GM12878 (cell line): ENCODE data around the gene BEGAIN. TPM values are rescaled to one million over a fixed set of nuclear protein-coding genes. Genes with fewer than 3 reads are reported as not detected.

Experiments used
- ATAC-seq: fragments of 200-7000 bp; cut with Tn5 transposase; 3 replicates; pipeline ENCODE4 v1.9.1; 2020; ENCODE audit warnings: mild to moderate bottlenecking, moderate library complexity
- BruUV-seq: library from RNA; stranded (reverse); fragments of 400-500 nt; replicated peaks from 2 replicates; lab custom pipeline; 2021; lab: Mats Ljungman, UMichigan
- CTCF ChIA-PET: fragments of 300-600 bp; sonication (Branson Sonifier 250); formaldehyde crosslinking; extraction: SDS; loops from one replicate; lab custom pipeline; 2021; ENCODE audit warnings: inconsistent platforms; lab: Yijun Ruan, JAX
- POLR2A ChIA-PET: fragments of 350-600 bp; formaldehyde crosslinking; extraction: SDS; loops from one replicate; lab custom pipeline; 2021; ENCODE audit warnings: inconsistent platforms; lab: Charles Lee
- RAD21 ChIA-PET: fragments of 300-600 bp; sonication (Branson Sonifier 250); formaldehyde crosslinking; loops from one replicate; lab custom pipeline; 2023; ENCODE audit warnings: antibody characterized with exemption; ENCODE audit not compliant: unreplicated experiment; lab: Charles Lee
- SMC1A ChIA-PET: fragments of 300-600 bp; sonication (Branson Sonifier 250); formaldehyde crosslinking; loops from one replicate; lab custom pipeline; 2023; ENCODE audit not compliant: unreplicated experiment, uncharacterized antibody; lab: Charles Lee
- DNase-seq: peaks from one replicate; pipeline ENCODE4 v3.0.0-alpha.2; 2011; ENCODE audit warnings: low read depth, low spot score
- FAIRE-seq: peaks from 3 replicates; lab custom pipeline; 2011; peaks lifted over from hg19 to GRCh38; lab: Jason Lieb, UNC
- H2AFZ ChIP-seq: 2 replicates; pipeline ENCODE4 v1.6.0; 2011; ENCODE audit warnings: low read depth, low read length, control low read depth; ENCODE audit not compliant: control insufficient read depth
- H3K27ac ChIP-seq: 2 replicates; pipeline ENCODE4 v1.5.1; 2011; ENCODE audit warnings: control low read depth; ENCODE audit not compliant: control insufficient read depth, insufficient read depth
- H3K27me3 ChIP-seq, 2 experiments: replicated peaks in 1 of 2; 2 replicates each; pipeline versions ENCODE4 v1.6.0 to v1.6.1; 2011; ENCODE audit warnings: low read length in 1 of 2; ENCODE audit not compliant: control insufficient read depth in 2 of 2, insufficient read depth in 2 of 2
- H3K36me3 ChIP-seq, 2 experiments: 2 replicates each; pipeline ENCODE4 v1.5.1; 2011; ENCODE audit warnings: low read length in 1 of 2; ENCODE audit not compliant: control insufficient read depth in 2 of 2, insufficient read depth in 2 of 2
- H3K4me1 ChIP-seq: 2 replicates; pipeline ENCODE4 v1.6.1; 2011; ENCODE audit warnings: mild to moderate bottlenecking, low read length, moderate library complexity, mixed read lengths; ENCODE audit not compliant: control insufficient read depth, insufficient read depth
- H3K4me2 ChIP-seq: 2 replicates; pipeline ENCODE4 v1.6.0; 2011; ENCODE audit warnings: control low read depth; ENCODE audit not compliant: control insufficient read depth, insufficient read depth
- H3K4me3 ChIP-seq: fragments of 200-600 bp; sonication (generic); 2 replicates; pipeline ENCODE4 v1.5.1; 2016
- H3K79me2 ChIP-seq: 2 replicates; pipeline ENCODE4 v1.6.0; 2011; ENCODE audit warnings: low read length; ENCODE audit not compliant: control insufficient read depth, insufficient read depth
- H3K9ac ChIP-seq: 2 replicates; pipeline ENCODE4 v1.8.0; 2011; ENCODE audit warnings: low read length, control low read depth, mixed read lengths; ENCODE audit not compliant: control insufficient read depth, insufficient read depth
- H3K9me3 ChIP-seq: replicated peaks from 3 replicates; pipeline ENCODE4 v1.5.1; 2011; ENCODE audit warnings: mild to moderate bottlenecking, low read length; ENCODE audit not compliant: control insufficient read depth, insufficient read depth
- H4K20me1 ChIP-seq: 2 replicates; pipeline ENCODE4 v1.6.0; 2011; ENCODE audit not compliant: control insufficient read depth, insufficient read depth
- BCLAF1 ChIP-seq: fragments of 450-650 bp; IDR thresholded peaks from 2 replicates; pipeline ENCODE4 v1.6.1; 2017; ENCODE audit warnings: antibody characterized with exemption, mild to moderate bottlenecking, moderate library complexity
- CBX5 ChIP-seq: sonication (generic); IDR thresholded peaks from 2 replicates; pipeline ENCODE4 v1.6.1; 2016; ENCODE audit warnings: low read depth, moderate library complexity, mild to moderate bottlenecking, inconsistent platforms
- MYB ChIP-seq: fragments of 150-350 bp; IDR thresholded peaks from 2 replicates; pipeline ENCODE4 v1.6.1; 2014; ENCODE audit warnings: mild to moderate bottlenecking, low read depth, low read length, borderline replicate concordance
- RELA ChIP-seq: fragments of 450-650 bp; IDR thresholded peaks from 2 replicates; pipeline ENCODE4 v1.8.0; 2014; ENCODE audit warnings: borderline replicate concordance; ENCODE audit not compliant: partially characterized antibody
- SUZ12 ChIP-seq: fragments of 200-600 bp; sonication (generic); IDR thresholded peaks from one replicate; pipeline ENCODE4 v1.6.1; 2018; ENCODE audit warnings: antibody characterized with exemption, mild to moderate bottlenecking; ENCODE audit not compliant: unreplicated experiment
- TCF12 ChIP-seq: IDR thresholded peaks from 2 replicates; pipeline ENCODE4 v1.6.1; 2011; ENCODE audit warnings: low read depth, mild to moderate bottlenecking, low read length
- YY1 ChIP-seq: IDR thresholded peaks from 2 replicates; pipeline ENCODE4 v1.6.1; 2011; ENCODE audit warnings: low read depth, mild to moderate bottlenecking, low read length
- ZNF217 ChIP-seq: fragments of 450-650 bp; IDR thresholded peaks from 2 replicates; pipeline ENCODE4 v1.6.1; 2017; ENCODE audit warnings: antibody characterized with exemption, mild to moderate bottlenecking
- ZNF24 ChIP-seq: fragments of 450-650 bp; IDR thresholded peaks from 2 replicates; pipeline ENCODE4 v1.6.1; 2017; ENCODE audit warnings: antibody characterized with exemption, mild to moderate bottlenecking
- ZNF384 ChIP-seq: IDR thresholded peaks from 2 replicates; pipeline ENCODE4 v1.6.1; 2012; ENCODE audit warnings: low read depth, mild to moderate bottlenecking, low read length, improper control_type of control experiment, borderline replicate concordance
- WGBS: methylation state at CpG from one replicate; pipeline ENCODE4 v1.1.6; 2016; ENCODE audit warnings: low lambda C conversion rate; ENCODE audit not compliant: insufficient replicate concordance, insufficient coverage; ENCODE audit errors: missing lambda C conversion rate; 5-methylcytosine and 5-hydroxymethylcytosine counted together
- in situ Hi-C: fragments of 300-500 bp; cut with MboI; formaldehyde crosslinking; loops from 9 replicates; pipeline ENCODE4 v1.14.3; 2018; ENCODE audit warnings: mixed read lengths
- intact Hi-C: fragments of 100-400 bp; cut with micrococcal nuclease; formaldehyde crosslinking; loops from one replicate; pipeline ENCODE4 v1.14.2; 2022; ENCODE audit not compliant: unreplicated experiment
- polyA plus RNA-seq, 11 experiments: library from polyadenylated mRNA; depleted of rRNA in 4 of 11; unstranded in 6 of 11; stranded (reverse) in 5 of 11; fragments of >200 nt; fragmentation: Nextera tagmentation in 4 of 11; fragmentation: Illumina TruSeq in 1 of 11; extraction: Ambion mirVana in 4 of 11; extraction: Trizol in 1 of 11; gene quantifications; 1 replicate in 1 of 11; 2 replicates in 10 of 11; pipeline versions ENCODE4 v1.2.1 to v1.2.3, GENCODE V29; 2011 to 2016; ENCODE audit warnings: inconsistent platforms in 2 of 11, missing spikeins in 2 of 11, low read depth in 1 of 11
- total RNA-seq, 4 experiments: library from RNA; depleted of rRNA in 3 of 4; stranded (reverse); fragments of >200 nt in 3 of 4; fragmentation: Illumina TruSeq in 1 of 4; extraction: Trizol in 1 of 4; gene quantifications; 2 replicates each; pipeline versions ENCODE4 v1.2.1 to v1.2.3, GENCODE V29; 2013 to 2021

BEGAIN gene
- total and polyA plus RNA-seq, 10 of the 15 experiments (the other 5 are each of a cell fraction or from before 2014, with no cell fraction given): 0.01 to 0.31 (median 0.06) TPM; not detected in 5

DNA sequence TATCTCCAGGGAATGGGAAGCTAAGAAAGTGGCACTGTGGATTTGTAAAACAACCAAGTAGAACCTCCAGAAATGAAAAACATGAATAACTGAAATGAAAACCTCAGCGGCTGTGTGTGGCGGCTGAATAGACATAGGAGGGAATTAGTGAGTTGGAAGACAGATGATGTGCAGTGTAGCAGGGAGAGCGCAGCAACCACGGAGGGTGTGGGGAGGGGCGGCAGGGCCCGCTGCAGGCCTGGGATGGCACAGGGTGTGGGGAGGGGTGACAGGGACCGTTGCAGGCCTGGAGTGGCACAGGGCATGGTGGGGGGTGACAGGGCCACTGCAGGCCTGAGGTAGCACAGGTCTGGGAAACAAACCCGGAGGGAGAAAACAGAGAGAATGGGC, 51.1 kb downstream of the BEGAIN start:
- no peak overlapping the region for H3K4me2 ChIP-seq
- H3K27ac ChIP-seq: no peak overlapping the region
- no peak overlapping the region for H3K9ac ChIP-seq
- no peaks in the 10 kb centered on the region for H3K79me2 ChIP-seq
- 37% methylated on average over 8 of the region's 8 CpGs for WGBS
- no peaks in the 10 kb centered on the region for H3K27me3 ChIP-seq
- DNase-seq (no peak), FAIRE-seq (no peak), ATAC-seq (no peak)
- ChIA-PET CTCF (no interaction called here), RAD21 (no interaction called here), SMC1A (no interaction called here), POLR2A (no interaction called here)
- H3K4me3 ChIP-seq: no peak overlapping the region
- H2AFZ ChIP-seq: no peak overlapping the region
- H3K9me3 ChIP-seq: no peaks in the 10 kb centered on the region
- intact Hi-C loops (no loop called here), in situ Hi-C loops (no loop called here)
- no TSS peak for BruUV-seq
- no peak for TF ChIP-seq SUZ12
- TF ChIP-seq TCF12: no peak
- no peak for TF ChIP-seq RELA
- TF ChIP-seq YY1: no peak
- no peak for TF ChIP-seq ZNF384
- no peak for TF ChIP-seq CBX5
- no peak for TF ChIP-seq ZNF217
- TF ChIP-seq ZNF24: no peak
- no peak for TF ChIP-seq MYB
- TF ChIP-seq BCLAF1: no peak
- H4K20me1 ChIP-seq: no peaks in the 10 kb centered on the region
- no peaks in the 10 kb centered on the region for H3K4me1 ChIP-seq
- H3K36me3 ChIP-seq: no peaks in the 10 kb centered on the region; a peak in 1 of 4 replicates
